ENCODE results near the gene PFKL. TPM values are rescaled to one million over a fixed set of nuclear protein-coding genes. Genes with fewer than 3 reads are reported as not detected.

Gene PFKL
- total RNA-seq, 4 donors from 2014 or later = 92.8 to 121 (median 117) TPM

DNA sequence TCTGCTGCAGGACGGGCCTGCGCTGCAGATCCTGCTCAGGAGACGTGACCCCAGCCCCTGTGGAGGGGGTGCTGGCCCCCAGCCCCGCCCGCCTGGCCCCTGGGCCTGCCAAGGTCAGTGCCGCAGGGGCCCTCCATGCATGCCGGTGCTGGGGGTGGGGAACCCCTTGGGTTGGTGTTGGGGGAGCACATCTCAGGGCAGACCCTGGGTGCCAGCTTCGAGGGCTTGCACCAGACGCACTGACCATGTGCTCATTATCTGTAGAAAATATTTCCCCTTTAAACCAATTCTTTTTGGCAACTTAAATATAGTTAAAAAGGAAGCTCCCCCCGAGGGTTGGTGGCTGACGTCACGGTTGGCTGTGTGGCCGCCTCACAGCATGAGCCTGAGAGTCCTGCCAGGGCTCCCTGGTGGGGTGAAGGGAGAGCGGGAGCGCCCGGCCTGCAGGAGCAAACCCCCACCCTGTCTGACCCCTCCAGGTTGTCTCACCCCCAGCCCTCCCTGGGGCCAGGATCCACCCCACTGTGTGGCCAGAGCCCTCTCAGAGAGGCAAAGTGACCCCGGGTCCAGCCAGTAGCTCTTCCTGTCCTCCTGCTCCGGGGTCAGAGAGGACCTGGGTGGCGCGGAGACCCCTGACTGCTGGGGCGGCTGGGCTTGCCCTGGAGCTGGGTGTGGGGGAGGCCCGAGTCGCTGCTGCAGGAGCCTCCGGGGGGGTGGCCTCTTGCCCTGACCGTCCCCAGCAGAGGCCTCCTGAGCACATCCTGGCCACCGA lies 5.3 kb upstream of the PFKL start:
- Histone ChIP-seq H3K27ac (no peak overlapping the region), H3K36me3 (no peaks in the 10 kb centered on the region), H3K4me3 (no peak overlapping the region), H3K9me3 (no peaks in the 10 kb centered on the region), H3K4me1 (peaks cover 37% of the 10 kb centered on the region), H3K27me3 (peaks cover 9% of the 10 kb centered on the region)
- no peak for DNase-seq (ENCODE audit: low spot score in 2 of 2)
- WGBS = 70% methylated on average over 4 of the region's 26 CpGs
- no peak for TF ChIP-seq EP300 (IDR thresholded peaks at IDR 0.05)
- TF ChIP-seq POLR2A (IDR thresholded peaks at IDR 0.05) = no peak
- TF ChIP-seq, protein P1, sequence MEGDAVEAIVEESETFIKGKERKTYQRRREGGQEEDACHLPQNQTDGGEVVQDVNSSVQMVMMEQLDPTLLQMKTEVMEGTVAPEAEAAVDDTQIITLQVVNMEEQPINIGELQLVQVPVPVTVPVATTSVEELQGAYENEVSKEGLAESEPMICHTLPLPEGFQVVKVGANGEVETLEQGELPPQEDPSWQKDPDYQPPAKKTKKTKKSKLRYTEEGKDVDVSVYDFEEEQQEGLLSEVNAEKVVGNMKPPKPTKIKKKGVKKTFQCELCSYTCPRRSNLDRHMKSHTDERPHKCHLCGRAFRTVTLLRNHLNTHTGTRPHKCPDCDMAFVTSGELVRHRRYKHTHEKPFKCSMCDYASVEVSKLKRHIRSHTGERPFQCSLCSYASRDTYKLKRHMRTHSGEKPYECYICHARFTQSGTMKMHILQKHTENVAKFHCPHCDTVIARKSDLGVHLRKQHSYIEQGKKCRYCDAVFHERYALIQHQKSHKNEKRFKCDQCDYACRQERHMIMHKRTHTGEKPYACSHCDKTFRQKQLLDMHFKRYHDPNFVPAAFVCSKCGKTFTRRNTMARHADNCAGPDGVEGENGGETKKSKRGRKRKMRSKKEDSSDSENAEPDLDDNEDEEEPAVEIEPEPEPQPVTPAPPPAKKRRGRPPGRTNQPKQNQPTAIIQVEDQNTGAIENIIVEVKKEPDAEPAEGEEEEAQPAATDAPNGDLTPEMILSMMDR (IDR thresholded peaks at IDR 0.05) = no peak
- no peak for TF ChIP-seq POLR2AphosphoS5 (IDR thresholded peaks at IDR 0.05)

DNA sequence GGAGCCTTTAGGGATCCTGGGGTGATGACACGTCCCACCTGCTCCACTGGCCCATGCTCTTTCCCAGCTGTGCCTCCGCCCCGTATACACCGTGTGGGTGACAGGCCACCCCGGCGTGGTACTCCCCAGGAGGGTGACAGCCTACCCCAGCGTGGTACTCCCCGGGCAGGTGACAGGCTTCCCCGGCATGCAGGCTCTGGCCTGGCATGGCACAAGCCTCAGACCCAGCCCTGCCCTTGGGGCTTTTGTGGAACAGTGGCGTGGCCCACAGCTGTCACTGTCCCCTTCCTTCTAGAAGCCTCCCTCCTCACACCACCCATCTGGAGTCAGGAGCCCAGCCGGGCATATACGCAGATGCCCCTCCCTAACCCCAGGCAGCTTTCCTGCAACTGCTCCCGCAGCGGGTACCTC lies 4.7 kb upstream of the PFKL start:
- no peak overlapping the region for H3K27ac ChIP-seq
- H3K36me3 ChIP-seq = no peaks in the 10 kb centered on the region
- 51% methylated on average over 13 of the region's 14 CpGs for WGBS
- no peaks in the 10 kb centered on the region for H3K9me3 ChIP-seq
- no peak for DNase-seq (ENCODE audit: low spot score in 2 of 2)
- H3K4me1 ChIP-seq = peaks cover 39% of the 10 kb centered on the region
- TF ChIP-seq POLR2A (IDR thresholded peaks at IDR 0.05) = no peak
- no peak for TF ChIP-seq EP300 (IDR thresholded peaks at IDR 0.05)
- TF ChIP-seq, protein P1 (IDR thresholded peaks at IDR 0.05) = no peak
- TF ChIP-seq POLR2AphosphoS5 (IDR thresholded peaks at IDR 0.05) = no peak
- no peak overlapping the region for H3K4me3 ChIP-seq
- H3K27me3 ChIP-seq = peaks cover 9% of the 10 kb centered on the region

DNA sequence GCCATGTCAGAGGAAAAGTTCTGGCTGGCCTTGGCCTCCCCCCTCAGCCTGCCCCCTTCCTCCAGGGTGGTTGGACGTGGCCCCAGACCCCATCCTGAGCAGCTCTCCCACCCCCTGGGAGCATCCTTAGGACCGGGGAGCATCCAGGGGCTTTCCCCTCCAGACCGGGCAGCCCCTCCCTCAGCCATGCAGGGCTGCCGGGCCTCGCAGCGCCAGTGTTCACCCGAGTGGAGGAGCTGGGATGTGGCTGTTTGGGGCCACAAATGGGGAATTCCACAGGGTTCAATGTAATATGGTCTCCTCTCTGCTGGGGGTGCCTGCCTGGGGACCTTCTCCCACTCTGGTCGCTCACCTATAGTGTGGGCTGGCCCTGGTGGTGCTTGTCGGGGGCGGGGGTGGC lies 4.2 kb upstream of the PFKL start:
- no peaks in the 10 kb centered on the region for H3K36me3 ChIP-seq
- TF ChIP-seq POLR2AphosphoS5 (IDR thresholded peaks at IDR 0.05) (no peak), EP300 (IDR thresholded peaks at IDR 0.05) (no peak), POLR2A (IDR thresholded peaks at IDR 0.05) (no peak)
- TF ChIP-seq, protein P1 (IDR thresholded peaks at IDR 0.05) = no peak
- WGBS = 62% methylated on average over 2 of the region's 10 CpGs
- no peak overlapping the region for H3K27ac ChIP-seq
- H3K4me3 ChIP-seq = no peak overlapping the region
- peaks cover 41% of the 10 kb centered on the region for H3K4me1 ChIP-seq
- peaks cover 9% of the 10 kb centered on the region for H3K27me3 ChIP-seq
- no peak for DNase-seq (ENCODE audit: low spot score in 2 of 2)
- no peaks in the 10 kb centered on the region for H3K9me3 ChIP-seq

DNA sequence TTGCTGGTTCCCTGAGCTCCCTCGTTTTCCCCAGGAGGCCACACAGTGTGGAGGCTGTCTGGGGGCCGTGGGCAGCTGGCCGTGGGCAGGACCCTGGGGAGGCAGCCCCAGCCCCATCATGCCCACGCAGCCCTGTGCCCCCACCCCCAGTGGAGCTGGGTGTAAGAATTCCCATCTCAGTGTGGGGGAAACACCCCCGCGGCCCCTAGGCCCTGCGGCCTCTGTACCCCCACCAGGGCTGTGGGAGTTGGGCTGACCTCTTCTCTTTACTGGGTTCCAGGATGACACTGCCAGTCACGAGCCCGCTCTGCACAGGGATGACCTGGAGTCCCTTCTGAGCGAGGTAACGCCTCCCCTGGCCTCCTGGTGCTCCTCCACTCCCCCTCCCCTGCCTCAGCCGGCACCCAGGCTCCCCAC lies 3.7 kb upstream of the PFKL start:
- H3K27me3 ChIP-seq = peaks cover 9% of the 10 kb centered on the region
- WGBS = 73% methylated on average over 2 of the region's 12 CpGs
- DNase-seq (ENCODE audit: low spot score in 2 of 2) = no peak
- no peaks in the 10 kb centered on the region for H3K9me3 ChIP-seq
- TF ChIP-seq POLR2A (IDR thresholded peaks at IDR 0.05) (no peak), POLR2AphosphoS5 (IDR thresholded peaks at IDR 0.05) (no peak), EP300 (IDR thresholded peaks at IDR 0.05) (no peak)
- TF ChIP-seq, protein P1 (IDR thresholded peaks at IDR 0.05) = no peak
- no peak overlapping the region for H3K27ac ChIP-seq
- H3K4me3 ChIP-seq = no peak overlapping the region
- peaks cover 46% of the 10 kb centered on the region for H3K4me1 ChIP-seq
- no peaks in the 10 kb centered on the region for H3K36me3 ChIP-seq

DNA sequence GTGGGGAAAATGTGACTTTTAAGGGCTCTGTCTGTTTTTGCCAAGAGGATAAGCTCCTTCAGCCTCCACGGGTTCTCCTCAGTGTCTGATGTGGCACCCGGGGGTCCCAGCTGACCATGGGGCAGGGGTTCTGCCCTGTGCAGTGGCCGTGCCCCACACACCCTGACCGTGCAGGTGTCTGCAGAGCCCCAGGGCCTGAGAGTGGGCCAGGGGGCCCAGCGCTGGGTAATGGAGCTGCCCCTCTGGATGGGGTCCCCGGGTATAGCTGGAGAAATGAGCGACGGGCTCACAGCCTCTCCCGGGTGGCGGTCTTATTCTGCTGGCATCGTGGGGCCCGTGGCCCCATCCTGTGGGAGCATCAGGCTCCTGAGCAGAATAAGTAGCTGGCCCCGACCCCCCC lies 2.9 kb upstream of the PFKL start:
- Histone ChIP-seq H3K36me3 (no peaks in the 10 kb centered on the region), H3K27ac (no peak overlapping the region), H3K4me3 (no peak overlapping the region), H3K9me3 (no peaks in the 10 kb centered on the region), H3K4me1 (peaks cover 54% of the 10 kb centered on the region), H3K27me3 (peaks cover 9% of the 10 kb centered on the region)
- TF ChIP-seq EP300 (IDR thresholded peaks at IDR 0.05) (no peak), POLR2A (IDR thresholded peaks at IDR 0.05) (no peak), POLR2AphosphoS5 (IDR thresholded peaks at IDR 0.05) (no peak)
- TF ChIP-seq, protein P1 (IDR thresholded peaks at IDR 0.05) = no peak
- DNase-seq (ENCODE audit: low spot score in 2 of 2) = no peak
- WGBS = 63% methylated on average over 5 of the region's 13 CpGs
